Panc1 (cell line): ENCODE results near the gene SGCA. TPM values are rescaled to one million over a fixed set of nuclear protein-coding genes. Genes with fewer than 3 reads are reported as not detected.

Experiments
- ATAC-seq: fragments of 200-7000 bp; cut with Tn5 transposase; 2 replicates; pipeline ENCODE4 v1.9.1; 2020; ENCODE audit warnings: mild to moderate bottlenecking, moderate library complexity
- BruUV-seq: library from RNA; stranded (reverse); fragments of 400-500 nt; replicated peaks from 2 replicates; lab custom pipeline; 2021; lab: Mats Ljungman, UMichigan
- CTCF ChIA-PET: fragments of 300-600 bp; sonication (Branson Sonifier 250); formaldehyde crosslinking; loops from one replicate; lab custom pipeline; 2022; ENCODE audit warnings: antibody characterized with exemption; lab: Charles Lee
- POLR2A ChIA-PET: fragments of 300-600 bp; sonication (Branson Sonifier 250); formaldehyde crosslinking; loops from one replicate; lab custom pipeline; 2022; ENCODE audit warnings: antibody characterized with exemption; lab: Charles Lee
- DNase-seq: peaks from one replicate; pipeline ENCODE4 v3.0.0-alpha.2; 2010; ENCODE audit warnings: low read depth, low spot score
- H3K27ac ChIP-seq: 2 replicates; pipeline ENCODE4 v1.5.1; 2011; ENCODE audit warnings: mild to moderate bottlenecking, low read length, inconsistent platforms
- H3K27me3 ChIP-seq: fragments of 200-500 bp; sonication (Bioruptor generic); 2 replicates; pipeline ENCODE4 v1.6.0; 2014; ENCODE audit warnings: low read length, inconsistent platforms; ENCODE audit not compliant: control insufficient read depth, insufficient read depth
- H3K36me3 ChIP-seq: fragments of 200-500 bp; sonication (Bioruptor generic); 2 replicates; pipeline ENCODE4 v1.5.1; 2014; ENCODE audit warnings: inconsistent platforms, mild to moderate bottlenecking, low read length, moderate library complexity; ENCODE audit not compliant: control insufficient read depth, insufficient read depth
- H3K4me1 ChIP-seq: 2 replicates; pipeline ENCODE4 v1.5.1; 2011; ENCODE audit warnings: inconsistent platforms, mild to moderate bottlenecking, low read length, moderate library complexity; ENCODE audit not compliant: control insufficient read depth, insufficient read depth
- H3K4me3 ChIP-seq, 2 experiments: 2 replicates each; pipeline ENCODE4 v1.5.1; 2011 to 2012; ENCODE audit warnings: low read depth in 2 of 2, low read length in 2 of 2, mild to moderate bottlenecking in 2 of 2, inconsistent platforms in 1 of 2, moderate library complexity in 1 of 2
- H3K9me3 ChIP-seq: fragments of 200-500 bp; sonication (Bioruptor generic); 2 replicates; pipeline ENCODE4 v1.5.1; 2014; ENCODE audit warnings: low read depth, mild to moderate bottlenecking, inconsistent platforms, low read length, moderate library complexity; ENCODE audit not compliant: control insufficient read depth, insufficient read depth
- POLR2AphosphoS5 ChIP-seq: IDR thresholded peaks from 2 replicates; pipeline ENCODE4 v1.6.1; 2012; ENCODE audit warnings: mild to moderate bottlenecking, low read depth, low read length, moderate library complexity
- SIN3A ChIP-seq: IDR thresholded peaks from 2 replicates; pipeline ENCODE4 v1.6.1; 2012; ENCODE audit warnings: low read depth, mild to moderate bottlenecking, low read length, moderate library complexity, borderline replicate concordance; ENCODE audit not compliant: insufficient read depth
- TCF7L2 ChIP-seq: IDR thresholded peaks from 2 replicates; pipeline ENCODE4 v1.6.1; 2011; ENCODE audit warnings: mild to moderate bottlenecking, low read depth, low read length, inconsistent platforms
- in situ Hi-C: cut with HindIII; loops from 2 replicates; pipeline ENCODE4 v1.10.0; 2016; ENCODE audit warnings: low sequenced_read_pairs, low pct_unique_long_range_greater_than_20kb
- intact Hi-C: fragments of 100-400 bp; cut with micrococcal nuclease; formaldehyde crosslinking; loops from one replicate; pipeline ENCODE4 v1.10.0; 2022; ENCODE audit not compliant: unreplicated experiment
- total RNA-seq: library from RNA; stranded (reverse); gene quantifications from one replicate; pipeline ENCODE4 v1.2.1, GENCODE V29; 2021; ENCODE audit not compliant: unreplicated experiment
- TF ChIP-seq, protein P1 (sequence below), 2 experiments: IDR thresholded peaks; 2 replicates each; pipeline ENCODE4 v1.6.1; 2011 to 2012; ENCODE audit warnings: low read depth in 2 of 2, control low read depth in 1 of 2, low read length in 1 of 2, mild to moderate bottlenecking in 1 of 2, moderate library complexity in 1 of 2; ENCODE audit not compliant: insufficient read depth in 1 of 2
- TF ChIP-seq, protein P2 (sequence below): fragments of 450-650 bp; IDR thresholded peaks from 2 replicates; pipeline ENCODE4 v1.5.1; 2017; ENCODE audit warnings: mild to moderate bottlenecking

SGCA gene
- total RNA-seq, 1 experiment from 2014 or later = not detected

GRCh38 chr17:50154604-50155003 lies 11.2 kb upstream of the SGCA start:
- Histone ChIP-seq H3K4me1 (peaks cover 43% of the 10 kb centered on the region), H3K36me3 (peaks cover 10% of the 10 kb centered on the region; the same call in 1 of the 2 replicates), H3K9me3 (no peaks in the 10 kb centered on the region), H3K27ac (peak overlapping the region; percentile 100), H3K4me3 (no peak overlapping the region), H3K27me3 (no peaks in the 10 kb centered on the region)
- BruUV-seq = no TSS peak
- CTCF ChIA-PET = interaction anchor here (0.7 kb wide), 1 partner anchor 60 kb away, joined by 4 read pairs; no protein-coding TSS in a partner anchor
- no peak for DNase-seq
- intact Hi-C loops (no loop called here), in situ Hi-C loops (no loop called here)
- ATAC-seq = no peak
- POLR2A ChIA-PET = no interaction called here
- TF ChIP-seq, protein P1, sequence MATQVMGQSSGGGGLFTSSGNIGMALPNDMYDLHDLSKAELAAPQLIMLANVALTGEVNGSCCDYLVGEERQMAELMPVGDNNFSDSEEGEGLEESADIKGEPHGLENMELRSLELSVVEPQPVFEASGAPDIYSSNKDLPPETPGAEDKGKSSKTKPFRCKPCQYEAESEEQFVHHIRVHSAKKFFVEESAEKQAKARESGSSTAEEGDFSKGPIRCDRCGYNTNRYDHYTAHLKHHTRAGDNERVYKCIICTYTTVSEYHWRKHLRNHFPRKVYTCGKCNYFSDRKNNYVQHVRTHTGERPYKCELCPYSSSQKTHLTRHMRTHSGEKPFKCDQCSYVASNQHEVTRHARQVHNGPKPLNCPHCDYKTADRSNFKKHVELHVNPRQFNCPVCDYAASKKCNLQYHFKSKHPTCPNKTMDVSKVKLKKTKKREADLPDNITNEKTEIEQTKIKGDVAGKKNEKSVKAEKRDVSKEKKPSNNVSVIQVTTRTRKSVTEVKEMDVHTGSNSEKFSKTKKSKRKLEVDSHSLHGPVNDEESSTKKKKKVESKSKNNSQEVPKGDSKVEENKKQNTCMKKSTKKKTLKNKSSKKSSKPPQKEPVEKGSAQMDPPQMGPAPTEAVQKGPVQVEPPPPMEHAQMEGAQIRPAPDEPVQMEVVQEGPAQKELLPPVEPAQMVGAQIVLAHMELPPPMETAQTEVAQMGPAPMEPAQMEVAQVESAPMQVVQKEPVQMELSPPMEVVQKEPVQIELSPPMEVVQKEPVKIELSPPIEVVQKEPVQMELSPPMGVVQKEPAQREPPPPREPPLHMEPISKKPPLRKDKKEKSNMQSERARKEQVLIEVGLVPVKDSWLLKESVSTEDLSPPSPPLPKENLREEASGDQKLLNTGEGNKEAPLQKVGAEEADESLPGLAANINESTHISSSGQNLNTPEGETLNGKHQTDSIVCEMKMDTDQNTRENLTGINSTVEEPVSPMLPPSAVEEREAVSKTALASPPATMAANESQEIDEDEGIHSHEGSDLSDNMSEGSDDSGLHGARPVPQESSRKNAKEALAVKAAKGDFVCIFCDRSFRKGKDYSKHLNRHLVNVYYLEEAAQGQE (IDR thresholded peaks at IDR 0.05; ENCODE audit: insufficient read depth in 1 of 2, low read depth in 2 of 2, low read length in 1 of 2) = no peak
- no peak for TF ChIP-seq SIN3A
- no peak for TF ChIP-seq TCF7L2
- TF ChIP-seq, protein P2, sequence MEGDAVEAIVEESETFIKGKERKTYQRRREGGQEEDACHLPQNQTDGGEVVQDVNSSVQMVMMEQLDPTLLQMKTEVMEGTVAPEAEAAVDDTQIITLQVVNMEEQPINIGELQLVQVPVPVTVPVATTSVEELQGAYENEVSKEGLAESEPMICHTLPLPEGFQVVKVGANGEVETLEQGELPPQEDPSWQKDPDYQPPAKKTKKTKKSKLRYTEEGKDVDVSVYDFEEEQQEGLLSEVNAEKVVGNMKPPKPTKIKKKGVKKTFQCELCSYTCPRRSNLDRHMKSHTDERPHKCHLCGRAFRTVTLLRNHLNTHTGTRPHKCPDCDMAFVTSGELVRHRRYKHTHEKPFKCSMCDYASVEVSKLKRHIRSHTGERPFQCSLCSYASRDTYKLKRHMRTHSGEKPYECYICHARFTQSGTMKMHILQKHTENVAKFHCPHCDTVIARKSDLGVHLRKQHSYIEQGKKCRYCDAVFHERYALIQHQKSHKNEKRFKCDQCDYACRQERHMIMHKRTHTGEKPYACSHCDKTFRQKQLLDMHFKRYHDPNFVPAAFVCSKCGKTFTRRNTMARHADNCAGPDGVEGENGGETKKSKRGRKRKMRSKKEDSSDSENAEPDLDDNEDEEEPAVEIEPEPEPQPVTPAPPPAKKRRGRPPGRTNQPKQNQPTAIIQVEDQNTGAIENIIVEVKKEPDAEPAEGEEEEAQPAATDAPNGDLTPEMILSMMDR = no peak
- no peak for TF ChIP-seq POLR2AphosphoS5

- ATAC-seq (no peak), DNase-seq (no peak)
- TF ChIP-seq TCF7L2 (no peak), SIN3A (no peak), POLR2AphosphoS5 (no peak)
- TF ChIP-seq, protein P1 (IDR thresholded peaks at IDR 0.05; ENCODE audit: insufficient read depth in 1 of 2, low read depth in 2 of 2, low read length in 1 of 2) = no peak
- TF ChIP-seq, protein P2 = no peak
- POLR2A ChIA-PET = no interaction called here
- no TSS peak for BruUV-seq
- Histone ChIP-seq H3K4me3 (no peak overlapping the region), H3K4me1 (peaks cover 43% of the 10 kb centered on the region), H3K27me3 (no peaks in the 10 kb centered on the region), H3K27ac (peak overlapping the region; percentile 29; the same call in 1 of the 2 replicates), H3K36me3 (peaks cover 9% of the 10 kb centered on the region; the same call in 1 of the 2 replicates), H3K9me3 (no peaks in the 10 kb centered on the region)
- CTCF ChIA-PET = interaction anchor here (0.7 kb wide), 1 partner anchor 61 kb away, joined by 4 read pairs; no protein-coding TSS in a partner anchor
- in situ Hi-C loops = no loop called here
- intact Hi-C loops = no loop called here
Measured at GRCh38 chr17:50155115-50155819, 10.5 kb upstream of the SGCA start.
